ENCODE data around the gene PPIA. TPM values are rescaled to one million over a fixed set of nuclear protein-coding genes. Genes with fewer than 3 reads are reported as not detected.
"Not testable (repeated sequence)": the region's sequence is repeated elsewhere in the genome, so short reads cannot be mapped to it uniquely, and the experiment has no call there.

PPIA gene
- polyA plus RNA-seq, 3 donors, result 1,614 to 2,276 (median 2,037) TPM

DNA sequence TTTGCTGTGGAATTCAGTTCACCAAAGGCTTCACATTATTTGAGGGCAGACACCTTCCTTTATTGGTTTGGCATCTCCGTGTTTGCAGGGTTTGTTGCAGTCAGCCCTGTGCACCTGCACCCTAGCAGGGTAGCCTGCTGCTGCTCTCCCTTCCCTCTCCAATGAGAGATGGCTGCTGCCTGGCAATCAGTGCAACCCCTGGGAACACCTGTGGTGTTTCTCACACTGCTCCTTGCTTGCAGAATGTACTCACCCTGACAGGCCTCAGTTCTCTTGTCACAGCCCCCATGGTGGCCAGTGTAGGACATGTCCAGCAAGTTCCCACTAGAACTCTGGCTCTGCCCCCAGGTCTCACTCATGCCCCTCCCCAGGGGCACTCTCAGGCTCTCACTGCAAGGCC lies 12.1 kb upstream of the PPIA start:
- Mint-ChIP-seq H3K27ac (no peak overlapping the region), H3K4me3 (no peak overlapping the region), H3K36me3 (no peaks in the 10 kb centered on the region), H3K4me1 (no peaks in the 10 kb centered on the region), H3K9me3 (peaks cover 4 to 11% (median 7%) of the 10 kb centered on the region in 7 donors), H3K27me3 (ENCODE audit: low read depth in 3 of 3) (peaks cover 0 to 1% (median 0%) of the 10 kb centered on the region in 3 donors)
- Histone ChIP-seq H3K36me3 (replicated peaks in 1 of 2; ENCODE audit: control insufficient read depth in 1 of 2, insufficient read depth in 2 of 2, low read length in 2 of 2) (no peaks in the 10 kb centered on the region), H3K27ac (ENCODE audit: low read depth in 1 of 2, low read length in 2 of 2) (no peak overlapping the region), H3K4me1 (ENCODE audit: control insufficient read depth in 1 of 2, insufficient read depth in 2 of 2, low read length in 2 of 2) (no peaks in the 10 kb centered on the region), H3K27me3 (ENCODE audit: control insufficient read depth in 2 of 2, insufficient read depth in 2 of 2, low read length in 2 of 2) (no peaks in the 10 kb centered on the region), H3K4me2 (replicated peaks; ENCODE audit: extremely low read depth, low read length, poor library complexity, severe bottlenecking) (no peak overlapping the region), H3K4me3 (replicated peaks in 1 of 3; ENCODE audit: low read depth in 2 of 3, low read length in 3 of 3) (no peak overlapping the region), H2AFZ (ENCODE audit: insufficient read depth, low read depth, low read length, poor library complexity, severe bottlenecking) (no peak overlapping the region), H4K20me1 (ENCODE audit: insufficient read depth, low read length) (no peaks in the 10 kb centered on the region), H3K9ac (ENCODE audit: insufficient read depth, low read length, poor library complexity, severe bottlenecking) (no peak overlapping the region), H3K79me2 (ENCODE audit: insufficient read depth, low read length) (no peaks in the 10 kb centered on the region), H3K9me3 (replicated peaks in 1 of 2; ENCODE audit: control insufficient read depth in 1 of 2, insufficient read depth in 1 of 2, low read length in 2 of 2) (peaks cover 0 to 10% of the 10 kb centered on the region in 2 donors)
- no peak for DNase-seq
- intact Hi-C loops (cut with micrococcal nuclease), result no loop called here
- TF ChIP-seq CTCF (IDR thresholded peaks at IDR 0.05), result no peak
- 78% methylated on average over 1 of the region's 1 CpG for WGBS (ENCODE audit: insufficient coverage)

- H3K79me2 ChIP-seq (ENCODE audit: insufficient read depth, low read length); H3K27ac ChIP-seq (ENCODE audit: low read depth in 1 of 2, low read length in 2 of 2); intact Hi-C loops (cut with micrococcal nuclease); H3K4me1 Mint-ChIP-seq; H3K4me3 ChIP-seq (replicated peaks in 1 of 3; ENCODE audit: low read depth in 2 of 3, low read length in 3 of 3); H3K27ac Mint-ChIP-seq; H3K4me1 ChIP-seq (ENCODE audit: control insufficient read depth in 1 of 2, insufficient read depth in 2 of 2, low read length in 2 of 2); DNase-seq; H3K4me2 ChIP-seq (replicated peaks; ENCODE audit: extremely low read depth, low read length, poor library complexity, severe bottlenecking); H3K36me3 ChIP-seq (replicated peaks in 1 of 2; ENCODE audit: control insufficient read depth in 1 of 2, insufficient read depth in 2 of 2, low read length in 2 of 2); H3K4me3 Mint-ChIP-seq; H3K9ac ChIP-seq (ENCODE audit: insufficient read depth, low read length, poor library complexity, severe bottlenecking); H3K27me3 Mint-ChIP-seq (ENCODE audit: low read depth in 3 of 3); H2AFZ ChIP-seq (ENCODE audit: insufficient read depth, low read depth, low read length, poor library complexity, severe bottlenecking); H3K36me3 Mint-ChIP-seq; H3K27me3 ChIP-seq (ENCODE audit: control insufficient read depth in 2 of 2, insufficient read depth in 2 of 2, low read length in 2 of 2); H4K20me1 ChIP-seq (ENCODE audit: insufficient read depth, low read length): not testable (repeated sequence)
- H3K9me3 Mint-ChIP-seq, result peaks cover 4 to 11% (median 7%) of the 10 kb centered on the region in 7 donors
- WGBS (ENCODE audit: insufficient coverage), result 90% methylated on average over 3 of the region's 3 CpGs
- peaks cover 0 to 10% of the 10 kb centered on the region in 2 donors for H3K9me3 ChIP-seq (replicated peaks in 1 of 2; ENCODE audit: control insufficient read depth in 1 of 2, insufficient read depth in 1 of 2, low read length in 2 of 2)
These were observed 11.3 kb upstream of the PPIA start for GRCh38 chr7:44785218-44785617.
